Measurements from ENCODE around the gene CFAP65. TPM values are rescaled to one million over a fixed set of nuclear protein-coding genes. Genes with fewer than 3 reads are reported as not detected.

CFAP65 gene
- total RNA-seq, 4 donors from 2014 or later: not detected

DNA sequence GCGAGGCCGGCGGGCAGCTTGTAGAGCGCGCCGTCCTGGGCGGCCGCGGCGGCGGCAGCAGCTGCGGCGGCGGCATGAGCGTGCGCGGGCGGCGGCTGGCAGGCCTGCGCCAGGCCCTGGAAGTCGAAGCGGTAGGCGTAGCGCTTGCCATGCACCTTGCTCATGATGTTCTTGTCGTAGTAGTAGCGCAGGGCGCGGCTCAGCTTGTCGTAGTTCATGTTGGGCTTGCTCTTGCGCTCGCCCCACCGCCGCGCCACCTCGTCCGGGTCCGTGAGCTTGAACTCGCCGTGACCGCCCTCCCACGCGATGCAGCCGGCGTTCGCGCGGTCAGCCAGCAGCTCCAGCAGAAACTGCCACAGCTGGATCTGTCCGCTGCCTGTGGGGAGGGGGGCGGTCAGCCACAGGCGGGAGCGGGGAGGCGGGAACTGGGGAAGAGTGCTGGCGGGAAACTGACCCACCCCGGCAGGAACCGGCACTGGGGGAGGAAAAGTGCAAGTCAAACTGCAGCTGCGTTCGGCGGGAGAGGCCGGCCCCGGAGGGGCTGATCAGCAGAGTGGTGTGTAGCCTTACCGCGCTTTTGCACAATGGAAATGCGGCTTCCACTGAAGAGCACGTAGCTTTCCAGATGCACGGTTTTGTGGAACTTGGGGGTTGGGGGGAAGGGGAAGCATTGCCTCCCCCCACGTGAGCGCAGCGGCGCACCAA lies 59.3 kb downstream of the CFAP65 start:
- no peak for DNase-seq (ENCODE audit: extremely low spot score)
- 1% methylated on average over 57 of the region's 69 CpGs for WGBS
- Histone ChIP-seq H3K36me3 (no peaks in the 10 kb centered on the region), H3K27me3 (peaks cover 0 to 98% (median 74%) of the 10 kb centered on the region in 4 donors), H3K9me3 (no peaks in the 10 kb centered on the region), H3K4me3 (peak overlapping the region; percentile 40 to 52 (median 42)), H3K27ac (replicated peaks in 1 of 4) (no peak overlapping the region), H3K4me1 (peaks cover 42 to 59% (median 55%) of the 10 kb centered on the region in 4 donors)
- intact Hi-C loops (cut with DNase I): no loop called here
- TF ChIP-seq POLR2A (IDR thresholded peaks at IDR 0.05; ENCODE audit: low read depth) (no peak), CTCF (IDR thresholded peaks at IDR 0.05) (no peak), EP300 (IDR thresholded peaks at IDR 0.05) (no peak), POLR2AphosphoS5 (IDR thresholded peaks at IDR 0.05) (no peak)

- no peaks in the 10 kb centered on the region for H3K36me3 ChIP-seq
- peaks cover 0 to 98% (median 68%) of the 10 kb centered on the region in 4 donors for H3K27me3 ChIP-seq
- peak overlapping the region; percentile 40 to 52 (median 42) for H3K4me3 ChIP-seq
- H3K27ac ChIP-seq (replicated peaks in 1 of 4): no peak overlapping the region
- H3K9me3 ChIP-seq: no peaks in the 10 kb centered on the region
- intact Hi-C loops (cut with DNase I): no loop called here
- H3K4me1 ChIP-seq: peaks cover 42 to 59% (median 55%) of the 10 kb centered on the region in 4 donors
- TF ChIP-seq POLR2AphosphoS5 (IDR thresholded peaks at IDR 0.05) (no peak), EP300 (IDR thresholded peaks at IDR 0.05) (no peak), POLR2A (IDR thresholded peaks at IDR 0.05; ENCODE audit: low read depth) (no peak), CTCF (IDR thresholded peaks at IDR 0.05) (no peak)
- 6% methylated on average over 14 of the region's 46 CpGs for WGBS
- DNase-seq (ENCODE audit: extremely low spot score): no peak
Measured at GRCh38 chr2:218981390-218981880, 59.9 kb downstream of the CFAP65 start.

DNA sequence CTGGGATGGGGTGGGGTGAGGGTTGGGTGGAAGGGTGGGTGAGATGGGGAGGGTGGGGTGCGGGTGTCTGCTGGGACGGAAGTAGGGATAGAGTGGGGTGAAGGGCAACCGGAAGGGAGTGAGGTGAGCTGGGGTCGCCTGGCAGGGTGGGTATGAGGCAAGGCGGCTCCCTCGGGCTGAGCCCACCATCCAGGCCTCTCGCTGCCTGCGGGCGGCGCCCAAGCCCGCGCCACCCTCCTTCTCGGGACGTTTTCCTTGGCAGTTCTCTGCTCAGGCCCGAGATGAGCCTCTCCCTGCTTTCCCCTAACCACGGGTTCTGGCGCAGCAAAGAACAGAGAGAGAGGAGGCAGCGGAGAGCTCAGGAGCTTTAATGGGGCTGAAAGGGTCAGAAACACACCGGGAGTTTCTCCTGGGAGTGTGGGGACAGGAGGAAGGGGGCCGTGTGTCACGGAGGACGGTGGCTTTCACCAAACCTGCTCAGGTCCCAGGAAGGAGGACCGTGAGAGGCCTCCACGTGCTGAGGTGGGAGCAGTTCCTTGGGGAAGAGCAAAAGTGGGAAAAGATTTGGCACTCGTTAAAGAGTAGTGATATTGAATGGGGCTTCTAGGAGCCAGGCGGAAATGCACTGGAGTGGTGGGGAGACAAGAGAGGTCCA lies 60.5 kb downstream of the CFAP65 start:
- H3K9me3 ChIP-seq: no peaks in the 10 kb centered on the region
- TF ChIP-seq EP300 (IDR thresholded peaks at IDR 0.05): no peak
- TF ChIP-seq POLR2AphosphoS5 (IDR thresholded peaks at IDR 0.05): no peak
- TF ChIP-seq CTCF (IDR thresholded peaks at IDR 0.05): no peak
- no peak for TF ChIP-seq POLR2A (IDR thresholded peaks at IDR 0.05; ENCODE audit: low read depth)
- intact Hi-C loops (cut with DNase I): no loop called here
- H3K27ac ChIP-seq (replicated peaks in 1 of 4): no peak overlapping the region
- no peaks in the 10 kb centered on the region for H3K36me3 ChIP-seq
- WGBS: 8% methylated on average over 22 of the region's 26 CpGs
- H3K27me3 ChIP-seq: peaks cover 0 to 98% (median 66%) of the 10 kb centered on the region in 4 donors
- H3K4me1 ChIP-seq: peaks cover 42 to 57% (median 55%) of the 10 kb centered on the region in 4 donors
- DNase-seq (ENCODE audit: extremely low spot score): no peak
- peak overlapping the region in 3 of 4 donors; percentile 40 to 52 (median 42) for H3K4me3 ChIP-seq

DNA sequence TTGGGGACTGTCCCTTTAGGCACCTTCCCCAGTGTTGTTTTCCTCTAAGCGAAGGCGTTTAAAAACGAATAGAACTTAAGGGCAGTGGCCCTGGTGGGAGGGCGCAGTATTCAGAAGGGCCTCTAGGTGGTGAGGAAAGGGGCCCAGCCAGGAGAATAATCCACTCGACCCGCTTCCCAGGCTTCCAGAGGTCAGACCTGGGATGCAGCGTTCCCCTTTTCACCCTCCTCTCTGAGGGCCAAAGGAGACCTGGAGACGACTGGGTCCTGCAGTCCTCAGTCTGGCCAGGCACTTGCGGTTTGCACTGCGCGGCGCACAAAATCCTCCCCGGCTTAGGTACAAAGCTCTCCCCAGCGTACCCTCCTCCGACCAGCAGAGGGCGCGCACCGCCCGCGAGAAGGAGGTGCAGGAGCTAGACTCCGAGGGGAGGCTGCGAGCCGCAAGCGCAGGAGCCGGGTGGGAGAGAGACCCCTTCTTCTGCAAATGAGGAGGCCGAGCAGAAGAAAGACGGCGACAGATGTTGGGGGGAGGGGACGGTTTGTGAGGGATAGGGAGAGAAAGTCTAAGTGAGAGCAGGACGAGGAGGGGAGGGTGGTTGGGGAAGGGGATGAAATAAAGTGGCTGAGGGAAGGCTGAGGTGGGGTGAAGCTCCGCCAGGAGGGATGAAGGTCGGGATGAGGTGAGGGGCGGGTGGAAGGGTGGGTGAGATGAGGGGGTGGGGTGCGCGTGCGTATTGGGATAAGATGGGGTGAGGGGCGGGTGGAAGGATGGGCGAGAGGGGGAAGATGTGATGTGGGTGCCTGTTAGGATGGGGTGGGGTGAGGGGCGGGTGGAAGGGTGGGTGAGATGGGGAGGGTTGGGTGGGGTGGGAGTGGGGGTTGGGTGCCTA lies 61.2 kb downstream of the CFAP65 start:
- intact Hi-C loops (cut with DNase I): no loop called here

More for the DNA sequence above, 61.2 kb downstream of the CFAP65 start:
- TF ChIP-seq POLR2AphosphoS5 (IDR thresholded peaks at IDR 0.05) (no peak), POLR2A (IDR thresholded peaks at IDR 0.05; ENCODE audit: low read depth) (no peak), CTCF (IDR thresholded peaks at IDR 0.05) (peak; percentile 74 to 90 (median 89)), EP300 (IDR thresholded peaks at IDR 0.05) (no peak)
- H3K4me1 ChIP-seq: peaks cover 37 to 50% (median 48%) of the 10 kb centered on the region in 4 donors
- H3K36me3 ChIP-seq: no peaks in the 10 kb centered on the region
- H3K4me3 ChIP-seq: peak overlapping the region; percentile 18 to 45 (median 26)
- H3K27me3 ChIP-seq: peaks cover 0 to 98% (median 59%) of the 10 kb centered on the region in 4 donors
- H3K27ac ChIP-seq (replicated peaks in 1 of 4): no peak overlapping the region
- 2% methylated on average over 34 of the region's 39 CpGs for WGBS
- H3K9me3 ChIP-seq: no peaks in the 10 kb centered on the region
- DNase-seq (ENCODE audit: extremely low spot score): no peak
